ENCODE measurements around the gene INSM1.
"Not testable (repeated sequence)": the region's sequence is repeated elsewhere in the genome, so short reads cannot be mapped to it uniquely, and the experiment has no call there.

The INSM1 gene

GRCh38 chr20:20367575-20368417 lies at the start of gene INSM1:
Gene INSM1, plus strand, starts transcription at chr20:20368104. Its CDS starts 164 bp downstream, at chr20:20368268.
- no peak for DNase-seq

- DNase-seq = no peak
Observed at GRCh38 chr20:20318365-20319161, 49.3 kb upstream of the INSM1 start.

- DNase-seq = no peak
Observed at GRCh38 chr20:20321134-20321533, 46.8 kb upstream of the INSM1 start.

DNA sequence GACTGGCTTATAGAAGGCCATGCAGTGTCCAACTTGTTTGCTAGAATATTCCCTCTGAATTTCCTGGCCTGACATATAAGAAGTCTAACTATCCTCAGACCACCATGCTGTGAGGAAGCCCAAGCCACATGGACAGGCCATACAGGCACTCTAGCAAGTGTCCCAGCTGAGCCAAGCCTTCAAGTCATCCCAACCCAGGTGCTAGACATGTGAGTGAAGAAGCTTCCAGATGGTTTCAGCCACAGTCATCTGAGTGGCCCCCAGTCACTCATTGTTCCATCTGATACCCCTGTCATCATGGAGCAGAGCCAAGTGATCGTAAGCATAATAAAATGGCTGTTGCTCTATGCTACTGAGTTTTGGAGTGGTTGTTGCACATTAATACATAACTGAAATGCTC lies 46.0 kb upstream of the INSM1 start:
- DNase-seq = no peak

- DNase-seq = no peak
Observed at GRCh38 chr20:20322912-20323311, 45.0 kb upstream of the INSM1 start.

DNA sequence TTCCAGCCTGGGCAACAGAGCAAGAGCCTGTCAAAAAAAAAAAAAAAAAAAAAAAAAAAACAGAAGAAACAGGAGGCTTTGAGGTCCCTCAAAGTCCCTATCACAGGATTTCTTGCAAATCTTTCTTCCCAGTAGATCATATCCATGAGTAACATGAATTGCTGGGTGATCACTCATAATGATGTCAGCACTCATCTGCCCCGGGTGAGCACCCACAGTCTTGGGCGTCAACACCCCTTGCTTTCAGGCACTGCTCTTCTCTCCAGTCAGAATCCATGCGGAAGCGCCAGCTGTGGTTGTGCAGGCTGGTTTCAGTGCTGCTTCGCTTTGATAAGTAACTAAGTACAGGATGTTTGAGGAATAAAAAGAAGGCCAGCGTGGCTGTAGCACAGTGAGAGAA lies 40.2 kb upstream of the INSM1 start:
- DNase-seq = no peak

DNA sequence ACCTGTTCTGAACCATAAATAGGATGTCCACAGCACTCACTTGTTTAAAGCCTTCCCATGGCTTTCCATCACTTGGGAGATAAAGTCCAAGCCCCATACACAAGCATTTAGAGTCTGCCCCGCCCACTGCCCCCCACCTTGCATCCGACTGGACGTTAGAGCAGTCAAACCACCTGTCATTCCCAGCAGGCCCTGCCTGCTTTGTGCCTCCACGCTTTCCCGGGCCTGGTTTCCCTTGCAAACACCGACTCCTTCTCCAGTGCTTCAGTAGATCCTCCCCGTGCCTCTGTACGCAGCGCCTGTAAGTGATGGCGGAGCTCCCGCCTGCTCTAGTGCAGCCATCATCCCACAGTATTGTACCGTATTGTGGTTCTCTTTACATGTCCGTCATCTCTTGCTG lies 38.3 kb upstream of the INSM1 start:
- no peak for DNase-seq

- no peak for DNase-seq
Observed at GRCh38 chr20:20331156-20331555, 36.7 kb upstream of the INSM1 start.

GRCh38 chr20:20331817-20332216 lies 36.1 kb upstream of the INSM1 start:
- no peak for DNase-seq

DNA sequence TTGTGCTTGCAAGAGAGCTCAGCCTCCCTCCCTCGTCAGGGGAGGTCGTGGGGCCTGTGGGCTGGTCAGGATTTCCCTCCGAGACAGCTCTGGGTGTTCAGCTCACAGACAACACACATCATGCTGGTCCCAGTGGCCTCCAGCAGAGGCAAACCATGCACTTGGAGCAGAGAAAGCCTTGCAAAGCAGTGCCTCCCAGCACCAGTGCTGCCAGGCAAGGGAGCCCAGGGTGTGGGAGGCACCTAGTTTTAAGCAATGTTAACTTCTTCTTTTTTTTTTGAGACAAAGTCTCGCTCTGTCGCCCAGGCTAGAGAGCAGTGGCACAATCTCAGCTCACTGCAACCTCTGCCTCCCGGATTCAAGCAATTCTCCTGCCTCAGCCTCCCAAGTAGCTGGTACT lies 34.0 kb upstream of the INSM1 start:
- no peak for DNase-seq

GRCh38 chr20:20334489-20334888 lies 33.4 kb upstream of the INSM1 start:
- no peak for DNase-seq

DNA sequence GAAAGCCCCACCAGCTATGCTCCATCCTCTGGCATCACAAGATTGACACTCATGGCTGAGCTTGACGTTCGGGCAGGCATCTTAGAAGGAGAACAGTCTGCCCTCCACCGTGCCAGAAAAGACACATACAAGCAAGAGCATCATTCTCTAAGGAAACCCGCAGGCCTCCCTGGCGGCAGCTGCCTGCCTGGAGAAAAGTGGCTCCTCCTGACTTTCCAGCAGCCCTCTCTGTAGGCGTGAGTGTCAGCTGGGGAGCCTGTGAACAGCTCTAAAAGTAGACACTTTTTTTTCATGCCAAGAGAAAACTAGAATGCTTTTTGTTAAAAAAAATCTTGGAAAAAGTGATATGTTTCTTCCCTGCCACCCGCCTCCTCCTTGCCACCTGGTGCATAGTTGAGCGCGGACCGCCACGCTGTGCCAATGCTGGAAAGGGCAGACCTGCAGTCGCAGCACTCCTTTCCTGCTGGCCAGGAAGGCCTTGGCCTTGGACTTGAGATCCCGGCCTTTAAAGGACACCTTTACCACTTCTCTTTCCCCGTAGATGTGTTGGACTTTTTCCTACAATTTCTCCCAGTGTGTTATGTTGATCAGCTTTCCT lies 29.7 kb upstream of the INSM1 start:
- no peak for DNase-seq

GRCh38 chr20:20340443-20340842 lies 27.5 kb upstream of the INSM1 start:
- no peak for DNase-seq

- no peak for DNase-seq
Observed at GRCh38 chr20:20341371-20341770, 26.5 kb upstream of the INSM1 start.

DNA sequence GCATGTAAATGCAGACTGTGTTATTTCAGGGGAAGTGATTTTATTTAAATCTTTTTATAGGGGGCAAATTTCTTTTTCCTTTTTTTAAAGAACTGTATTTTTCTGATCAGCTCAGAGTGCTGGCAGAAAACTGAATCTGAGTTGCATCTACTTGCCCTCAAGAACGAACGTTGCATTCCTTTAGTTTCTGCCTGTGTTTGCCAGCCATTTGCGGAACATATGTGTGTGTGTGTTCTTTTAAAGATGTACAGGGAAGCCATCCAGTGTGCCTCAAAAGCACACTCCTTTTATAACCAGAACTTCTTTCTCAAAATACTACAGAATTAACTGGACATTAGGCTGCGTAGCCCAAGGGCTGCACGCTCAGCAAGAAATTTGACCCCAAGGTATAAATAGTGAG lies 25.8 kb upstream of the INSM1 start:
- DNase-seq = no peak

GRCh38 chr20:20343932-20344331 lies 24.0 kb upstream of the INSM1 start:
- DNase-seq = no peak

GRCh38 chr20:20344476-20344875 lies 23.4 kb upstream of the INSM1 start:
- DNase-seq = no peak

GRCh38 chr20:20353576-20353975 lies 14.3 kb upstream of the INSM1 start:
- DNase-seq = no peak

- DNase-seq = not testable (repeated sequence)
Observed at GRCh38 chr20:20355503-20355902, 12.4 kb upstream of the INSM1 start.

DNA sequence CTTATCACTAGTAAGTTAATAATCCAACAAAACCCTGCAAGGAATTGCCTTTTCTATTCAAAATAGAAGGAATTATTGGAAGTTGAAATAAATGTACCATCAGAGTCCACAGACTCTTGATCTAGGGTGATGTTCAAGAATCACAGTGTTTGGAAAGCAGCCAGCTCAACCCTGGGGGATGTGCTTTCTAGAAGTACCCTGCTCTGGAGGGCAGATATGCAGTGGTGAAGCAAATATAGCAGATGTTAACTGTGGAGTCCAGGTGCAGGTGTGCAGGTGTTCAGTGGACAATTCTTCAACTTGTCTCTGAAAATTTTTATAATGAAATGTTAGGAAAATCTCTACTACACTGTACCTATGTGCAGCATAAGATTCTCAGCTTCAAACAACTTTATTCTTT lies 9.1 kb upstream of the INSM1 start:
- DNase-seq = no peak

DNA sequence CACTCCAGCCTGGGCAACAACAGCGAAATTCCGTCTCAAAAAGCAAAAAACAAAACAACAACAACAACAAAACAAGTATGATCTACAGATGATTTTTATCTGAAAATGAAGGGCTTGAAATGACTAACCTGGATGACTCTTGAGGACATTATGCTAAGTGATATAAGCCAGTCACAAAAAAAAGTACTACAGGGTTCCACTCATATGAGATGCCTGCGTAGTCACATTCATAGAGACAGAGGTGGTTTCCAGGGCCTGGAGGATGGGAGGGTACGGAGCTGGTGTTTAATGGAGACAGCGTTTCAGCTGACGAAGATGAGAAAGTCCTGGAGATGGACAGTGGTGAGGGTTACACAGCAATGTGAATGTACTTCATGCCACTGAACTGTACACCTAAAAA lies 8.3 kb upstream of the INSM1 start:
- DNase-seq = no peak

GRCh38 chr20:20360464-20360863 lies 7.4 kb upstream of the INSM1 start:
- DNase-seq = no peak

- DNase-seq = no peak
Observed at GRCh38 chr20:20362774-20363433, 5.0 kb upstream of the INSM1 start.
